Immature natural killer cell (primary cell): ENCODE results near the gene OR2AE1. TPM values are rescaled to one million over a fixed set of nuclear protein-coding genes. Genes with fewer than 3 reads are reported as not detected.
"Not testable (repeated sequence)": the region's sequence is repeated elsewhere in the genome, so short reads cannot be mapped to it uniquely, and the experiment has no call there.

Experiments used
- DNase-seq, 3 donors: peaks; one replicate each; pipeline ENCODE4 v3.0.0; 2022; ENCODE audit warnings: mixed read lengths in 1 of 3
- H3K27ac Mint-ChIP-seq, 6 donors: one replicate each; pipeline ENCODE4 v1.8.0; 2020; ENCODE audit warnings: mixed read lengths in 6 of 6, mild to moderate bottlenecking in 5 of 6, inconsistent platforms in 4 of 6, moderate library complexity in 3 of 6
- H3K27me3 Mint-ChIP-seq, 3 donors: one replicate each; pipeline ENCODE4 v1.8.0; 2020 to 2021; ENCODE audit warnings: low read depth in 3 of 3, mild to moderate bottlenecking in 3 of 3, mixed read lengths in 3 of 3, moderate library complexity in 3 of 3, inconsistent platforms in 1 of 3
- H3K36me3 Mint-ChIP-seq, 3 donors: one replicate each; pipeline ENCODE4 v1.8.0; 2020; ENCODE audit warnings: mixed read lengths in 3 of 3, inconsistent platforms in 2 of 3, mild to moderate bottlenecking in 2 of 3
- H3K4me1 Mint-ChIP-seq, 2 donors: one replicate each; pipeline ENCODE4 v1.8.0; 2020; ENCODE audit warnings: inconsistent platforms in 2 of 2, mild to moderate bottlenecking in 2 of 2, mixed read lengths in 2 of 2, moderate library complexity in 1 of 2
- H3K4me3 Mint-ChIP-seq, 5 donors: one replicate each; pipeline ENCODE4 v1.8.0; 2020; ENCODE audit warnings: mild to moderate bottlenecking in 5 of 5, mixed read lengths in 5 of 5, inconsistent platforms in 3 of 5, moderate library complexity in 3 of 5
- H3K9me3 Mint-ChIP-seq, 6 donors: one replicate each; pipeline ENCODE4 v1.8.0; 2020; ENCODE audit warnings: mild to moderate bottlenecking in 6 of 6, mixed read lengths in 6 of 6, inconsistent platforms in 4 of 6, moderate library complexity in 3 of 6
- polyA plus RNA-seq, 3 donors: library from polyadenylated mRNA; unstranded; fragments of 300-500 nt; fragmentation: Illumina TruSeq; gene quantifications; one replicate each; pipeline ENCODE4 v1.2.3, GENCODE V29; 2021

Gene OR2AE1
- polyA plus RNA-seq, 3 donors from 2014 or later = not detected

GRCh38 chr7:99893280-99893679, 16.4 kb upstream of the OR2AE1 start:
- no peak for DNase-seq
- Mint-ChIP-seq H3K36me3 (peaks cover 20 to 31% (median 26%) of the 10 kb centered on the region in 3 donors), H3K27me3 (no peaks in the 10 kb centered on the region), H3K9me3 (no peaks in the 10 kb centered on the region), H3K4me3 (no peak overlapping the region), H3K4me1 (peaks cover 16 to 23% of the 10 kb centered on the region in 2 donors), H3K27ac (no peak overlapping the region)

- DNase-seq, H3K4me3 Mint-ChIP-seq, H3K27me3 Mint-ChIP-seq, H3K27ac Mint-ChIP-seq, H3K9me3 Mint-ChIP-seq, H3K4me1 Mint-ChIP-seq: not testable (repeated sequence)
- H3K36me3 Mint-ChIP-seq = peaks cover 20 to 38% (median 26%) of the 10 kb centered on the region in 3 donors
These were observed 13.5 kb upstream of the OR2AE1 start for GRCh38 chr7:99890348-99890747.

GRCh38 chr7:99888366-99888765, 11.5 kb upstream of the OR2AE1 start:
- not testable (repeated sequence) for H3K4me1 Mint-ChIP-seq, H3K4me3 Mint-ChIP-seq, H3K27ac Mint-ChIP-seq, H3K27me3 Mint-ChIP-seq, DNase-seq, H3K9me3 Mint-ChIP-seq
- H3K36me3 Mint-ChIP-seq = peaks cover 20 to 44% (median 23%) of the 10 kb centered on the region in 3 donors

- Mint-ChIP-seq H3K27me3 (peaks cover 0 to 2% (median 0%) of the 10 kb centered on the region in 3 donors), H3K9me3 (no peaks in the 10 kb centered on the region), H3K36me3 (peaks cover 0 to 10% (median 4%) of the 10 kb centered on the region in 3 donors), H3K27ac (no peak overlapping the region), H3K4me1 (peaks cover 0 to 9% of the 10 kb centered on the region in 2 donors), H3K4me3 (no peak overlapping the region)
- no peak for DNase-seq
These were observed 4.5 kb upstream of the OR2AE1 start for GRCh38 chr7:99881370-99881769.

- H3K27me3 Mint-ChIP-seq = peaks cover 0 to 3% (median 0%) of the 10 kb centered on the region in 3 donors
- H3K4me3 Mint-ChIP-seq = no peak overlapping the region
- peaks cover 5 to 14% (median 9%) of the 10 kb centered on the region in 3 donors for H3K36me3 Mint-ChIP-seq
- no peak overlapping the region for H3K27ac Mint-ChIP-seq
- no peak for DNase-seq
- H3K9me3 Mint-ChIP-seq = no peaks in the 10 kb centered on the region
- no peaks in the 10 kb centered on the region for H3K4me1 Mint-ChIP-seq
These were observed 342 bp downstream of the OR2AE1 start for GRCh38 chr7:99876491-99876890.

GRCh38 chr7:99868246-99868645, 8.6 kb downstream of the OR2AE1 start:
- no peak for DNase-seq
- peaks cover 0 to 2% (median 0%) of the 10 kb centered on the region in 6 donors for H3K9me3 Mint-ChIP-seq
- no peaks in the 10 kb centered on the region for H3K4me1 Mint-ChIP-seq
- peaks cover 7 to 16% (median 9%) of the 10 kb centered on the region in 3 donors for H3K27me3 Mint-ChIP-seq
- H3K27ac Mint-ChIP-seq = no peak overlapping the region
- peaks cover 0 to 5% (median 4%) of the 10 kb centered on the region in 3 donors for H3K36me3 Mint-ChIP-seq
- H3K4me3 Mint-ChIP-seq = no peak overlapping the region

- not testable (repeated sequence) for H3K4me3 Mint-ChIP-seq, H3K9me3 Mint-ChIP-seq, DNase-seq, H3K36me3 Mint-ChIP-seq, H3K27ac Mint-ChIP-seq, H3K4me1 Mint-ChIP-seq
- H3K27me3 Mint-ChIP-seq = peaks cover 6 to 16% (median 8%) of the 10 kb centered on the region in 3 donors
These were observed 9.4 kb downstream of the OR2AE1 start for GRCh38 chr7:99867477-99867876.

GRCh38 chr7:99863847-99864440, 12.9 kb downstream of the OR2AE1 start:
- no peaks in the 10 kb centered on the region for H3K36me3 Mint-ChIP-seq
- no peaks in the 10 kb centered on the region for H3K4me1 Mint-ChIP-seq
- H3K9me3 Mint-ChIP-seq = peaks cover 0 to under 1% (median 0%) of the 10 kb centered on the region in 6 donors
- no peak overlapping the region for H3K27ac Mint-ChIP-seq
- H3K4me3 Mint-ChIP-seq = no peak overlapping the region
- H3K27me3 Mint-ChIP-seq = peaks cover 6 to 12% (median 8%) of the 10 kb centered on the region in 3 donors
- DNase-seq = no peak

GRCh38 chr7:99860281-99861127, 16.3 kb downstream of the OR2AE1 start:
- no peaks in the 10 kb centered on the region for H3K9me3 Mint-ChIP-seq
- peaks cover 2 to 5% (median 3%) of the 10 kb centered on the region in 3 donors for H3K27me3 Mint-ChIP-seq
- no peak overlapping the region for H3K27ac Mint-ChIP-seq
- no peaks in the 10 kb centered on the region for H3K4me1 Mint-ChIP-seq
- DNase-seq = no peak
- H3K4me3 Mint-ChIP-seq = no peak overlapping the region
- no peaks in the 10 kb centered on the region for H3K36me3 Mint-ChIP-seq

GRCh38 chr7:99855236-99855635, 21.6 kb downstream of the OR2AE1 start:
- H3K4me1 Mint-ChIP-seq = no peaks in the 10 kb centered on the region
- no peak for DNase-seq
- peaks cover 4 to 7% (median 4%) of the 10 kb centered on the region in 3 donors for H3K27me3 Mint-ChIP-seq
- no peaks in the 10 kb centered on the region for H3K36me3 Mint-ChIP-seq
- no peaks in the 10 kb centered on the region for H3K9me3 Mint-ChIP-seq
- H3K27ac Mint-ChIP-seq = no peak overlapping the region
- no peak overlapping the region for H3K4me3 Mint-ChIP-seq

GRCh38 chr7:99848420-99849216, 28.2 kb downstream of the OR2AE1 start:
- peaks cover 2 to 11% (median 4%) of the 10 kb centered on the region in 3 donors for H3K27me3 Mint-ChIP-seq
- H3K4me1 Mint-ChIP-seq = no peaks in the 10 kb centered on the region
- DNase-seq = no peak
- H3K36me3 Mint-ChIP-seq = no peaks in the 10 kb centered on the region
- no peaks in the 10 kb centered on the region for H3K9me3 Mint-ChIP-seq
- no peak overlapping the region for H3K4me3 Mint-ChIP-seq
- H3K27ac Mint-ChIP-seq = no peak overlapping the region

GRCh38 chr7:99844328-99844727, 32.5 kb downstream of the OR2AE1 start:
- H3K27ac Mint-ChIP-seq = no peak overlapping the region
- H3K27me3 Mint-ChIP-seq = peaks cover 0 to 6% (median 4%) of the 10 kb centered on the region in 3 donors
- DNase-seq = no peak
- H3K4me3 Mint-ChIP-seq = no peak overlapping the region
- no peaks in the 10 kb centered on the region for H3K36me3 Mint-ChIP-seq
- no peaks in the 10 kb centered on the region for H3K9me3 Mint-ChIP-seq
- no peaks in the 10 kb centered on the region for H3K4me1 Mint-ChIP-seq

GRCh38 chr7:99843808-99844207, 33.0 kb downstream of the OR2AE1 start:
- no peaks in the 10 kb centered on the region for H3K9me3 Mint-ChIP-seq
- peaks cover 0 to 6% (median 4%) of the 10 kb centered on the region in 3 donors for H3K27me3 Mint-ChIP-seq
- no peak overlapping the region for H3K27ac Mint-ChIP-seq
- H3K36me3 Mint-ChIP-seq = no peaks in the 10 kb centered on the region
- H3K4me1 Mint-ChIP-seq = no peaks in the 10 kb centered on the region
- DNase-seq = no peak
- H3K4me3 Mint-ChIP-seq = no peak overlapping the region

- no peak overlapping the region for H3K4me3 Mint-ChIP-seq
- no peaks in the 10 kb centered on the region for H3K9me3 Mint-ChIP-seq
- no peak for DNase-seq
- H3K27me3 Mint-ChIP-seq = peaks cover 0 to 6% (median 3%) of the 10 kb centered on the region in 3 donors
- no peaks in the 10 kb centered on the region for H3K36me3 Mint-ChIP-seq
- peaks cover under 1 to 2% of the 10 kb centered on the region in 2 donors for H3K4me1 Mint-ChIP-seq
- H3K27ac Mint-ChIP-seq = no peak overlapping the region
These were observed 33.9 kb downstream of the OR2AE1 start for GRCh38 chr7:99842926-99843325.
